Spleen (tissue), 11 donors: Measurements from ENCODE around the gene FRMD4A. TPM values are rescaled to one million over a fixed set of nuclear protein-coding genes. Genes with fewer than 3 reads are reported as not detected.
"Not testable (repeated sequence)": the region's sequence is repeated elsewhere in the genome, so short reads cannot be mapped to it uniquely, and the experiment has no call there.

Experiments
- DNase-seq: peaks from one replicate; pipeline ENCODE4 v3.0.0-alpha.2; 2020
- H3K27ac ChIP-seq, 8 donors: fragments of 200-600 bp; sonication (generic) in 7 of 8; 1 replicate in 4 of 8; 2 replicates in 4 of 8; pipeline versions ENCODE4 v1.5.0 to v1.8.0; 2016 to 2021; ENCODE audit warnings: inconsistent platforms in 4 of 8, mild to moderate bottlenecking in 4 of 8, moderate library complexity in 1 of 8
- H3K27me3 ChIP-seq, 7 donors: fragments of 200-600 bp; sonication (generic) in 6 of 7; replicated peaks in 1 of 7; 1 replicate in 4 of 7; 2 replicates in 3 of 7; pipeline versions ENCODE4 v1.5.0 to v1.8.0; 2016 to 2021; ENCODE audit warnings: inconsistent platforms in 3 of 7, mild to moderate bottlenecking in 1 of 7
- H3K36me3 ChIP-seq, 6 donors: fragments of 200-600 bp; sonication (generic) in 5 of 6; 1 replicate in 4 of 6; 2 replicates in 2 of 6; pipeline versions ENCODE4 v1.5.0 to v1.8.0; 2016 to 2021; ENCODE audit warnings: inconsistent platforms in 2 of 6
- H3K4me1 ChIP-seq, 6 donors: fragments of 200-600 bp; sonication (generic) in 5 of 6; 1 replicate in 3 of 6; 2 replicates in 3 of 6; pipeline versions ENCODE4 v1.5.0 to v1.8.0; 2016 to 2021; ENCODE audit warnings: inconsistent platforms in 3 of 6
- H3K4me3 ChIP-seq, 8 donors: fragments of 200-600 bp; sonication (generic) in 7 of 8; 1 replicate in 4 of 8; 2 replicates in 4 of 8; pipeline versions ENCODE4 v1.5.0 to v1.8.0; 2016 to 2021; ENCODE audit warnings: inconsistent platforms in 4 of 8, mild to moderate bottlenecking in 4 of 8, moderate library complexity in 2 of 8
- H3K9me3 ChIP-seq, 8 donors: fragments of 200-600 bp; sonication (generic) in 7 of 8; 1 replicate in 4 of 8; 2 replicates in 4 of 8; pipeline versions ENCODE4 v1.5.0 to v1.8.0; 2016 to 2021; ENCODE audit warnings: inconsistent platforms in 4 of 8
- CTCF ChIP-seq, 11 experiments: fragments of 200-600 bp in 7 of 11; fragments of 450-650 bp in 4 of 11; sonication (generic) in 4 of 11; IDR thresholded peaks in 8 of 11; conservative IDR thresholded peaks in 3 of 11; 1 replicate in 7 of 11; 2 replicates in 4 of 11; pipeline versions ENCODE4 v1.4.0 to v1.8.0; 2016 to 2021; ENCODE audit warnings: antibody characterized with exemption in 11 of 11, inconsistent platforms in 4 of 11, mild to moderate bottlenecking in 1 of 11
- POLR2A ChIP-seq, 3 donors: fragments of 450-650 bp; IDR thresholded peaks; one replicate each; pipeline ENCODE4 v1.5.1; 2017; ENCODE audit warnings: antibody characterized with exemption in 3 of 3, mild to moderate bottlenecking in 1 of 3
- POLR2AphosphoS5 ChIP-seq, 3 donors: sonication (generic); formaldehyde crosslinking; IDR thresholded peaks; one replicate each; pipeline ENCODE4 v1.5.1; 2017; ENCODE audit warnings: antibody characterized with exemption in 3 of 3
- WGBS, 5 donors: extraction: QIAGEN DNeasy Blood & Tissue Kit in 3 of 5; methylation state at CpG; one replicate each; pipeline versions ENCODE4 v1.1.5 to v1.1.7; 2013 to 2018; 5-methylcytosine and 5-hydroxymethylcytosine counted together
- intact Hi-C: fragments of 100-400 bp; cut with DNase I; formaldehyde crosslinking; loops from one replicate; pipeline ENCODE4 v1.15.0; 2023; ENCODE audit warnings: low total_unique reads
- polyA plus RNA-seq, 3 donors: library from polyadenylated mRNA; stranded (reverse); fragments of 200-250 nt; gene quantifications; one replicate each; pipeline ENCODE4 v1.2.1, GENCODE V29; 2013
- total RNA-seq, 7 donors: library from RNA; depleted of rRNA in 3 of 7; stranded (reverse); fragments of >200 nt in 3 of 7; fragmentation: NEBNext Ultra II Directional in 4 of 7; extraction: Animal tissue kit (Norgen Biotek cat#: 25700) in 4 of 7; gene quantifications; one replicate each; pipeline versions ENCODE4 v1.1.0 to v1.2.1, GENCODE V29; 2016 to 2021
- donor health status: healthy with polysubstance abuse.
- donor health status: DM: no; HTN: no; CAD: no; lungs with moderate emphysema.
- donor health status: DM: no; HTN: no; CAD: no.
- donor health status: Bipolar disorder and iron deficiency.
- donor health status: healthy.
- donor health status: DM: no; HTN: no; CAD: no.
- donor health status: DM: yes; HTN: yes; CAD: no.

Gene FRMD4A
- total and polyA plus RNA-seq, 10 donors: 9.2 to 141 (median 80.5) TPM

- H3K4me1 ChIP-seq: no peaks in the 10 kb centered on the region
- 80 to 86% (median 81%) methylated on average over 5 to 6 of the region's 6 CpGs for WGBS, 5 donors
- H3K36me3 ChIP-seq: no peaks in the 10 kb centered on the region
- H3K9me3 ChIP-seq: peaks cover 0 to 3% (median 0%) of the 10 kb centered on the region in 8 donors
- H3K4me3 ChIP-seq: no peak overlapping the region
- H3K27me3 ChIP-seq: peaks cover 0 to 43% (median 0%) of the 10 kb centered on the region in 7 donors
- TF ChIP-seq CTCF (IDR thresholded peaks at IDR 0.05 in 8 of 11, conservative IDR thresholded peaks at IDR 0.05 in 3 of 11) (no peak), POLR2AphosphoS5 (IDR thresholded peaks at IDR 0.05) (no peak), POLR2A (IDR thresholded peaks at IDR 0.05) (no peak)
- intact Hi-C loops: no loop called here
- H3K27ac ChIP-seq: no peak overlapping the region
- no peak for DNase-seq
Measured at GRCh38 chr10:14236341-14236740, 94.4 kb downstream of the FRMD4A start.

GRCh38 chr10:14235566-14236195 lies 95.0 kb downstream of the FRMD4A start:
- DNase-seq: no peak
- Histone ChIP-seq H3K27ac (no peak overlapping the region), H3K4me1 (no peaks in the 10 kb centered on the region), H3K9me3 (peaks cover 0 to 3% (median 0%) of the 10 kb centered on the region in 8 donors), H3K27me3 (peaks cover 0 to 43% (median 0%) of the 10 kb centered on the region in 7 donors), H3K4me3 (no peak overlapping the region), H3K36me3 (no peaks in the 10 kb centered on the region)
- intact Hi-C loops: no loop called here
- no peak for TF ChIP-seq POLR2A (IDR thresholded peaks at IDR 0.05)
- TF ChIP-seq POLR2AphosphoS5 (IDR thresholded peaks at IDR 0.05): no peak
- no peak for TF ChIP-seq CTCF (IDR thresholded peaks at IDR 0.05 in 8 of 11, conservative IDR thresholded peaks at IDR 0.05 in 3 of 11)
- 84 to 91% (median 89%) methylated on average over 11 of the region's 11 CpGs for WGBS, 5 donors

- Histone ChIP-seq H3K36me3 (no peaks in the 10 kb centered on the region), H3K4me3 (no peak overlapping the region), H3K9me3 (peaks cover 0 to 1% (median 0%) of the 10 kb centered on the region in 8 donors), H3K4me1 (no peaks in the 10 kb centered on the region), H3K27ac (no peak overlapping the region), H3K27me3 (peaks cover 0 to 29% (median 0%) of the 10 kb centered on the region in 7 donors)
- DNase-seq: no peak
- TF ChIP-seq POLR2AphosphoS5 (IDR thresholded peaks at IDR 0.05): no peak
- no peak for TF ChIP-seq CTCF (IDR thresholded peaks at IDR 0.05 in 8 of 11, conservative IDR thresholded peaks at IDR 0.05 in 3 of 11)
- no peak for TF ChIP-seq POLR2A (IDR thresholded peaks at IDR 0.05)
- intact Hi-C loops: no loop called here
- WGBS, 5 donors: 82 to 91% (median 87%) methylated on average over 4 of the region's 4 CpGs
Measured at GRCh38 chr10:14233566-14233965, 97.2 kb downstream of the FRMD4A start.

GRCh38 chr10:14228798-14229197 lies 101.9 kb downstream of the FRMD4A start:
- H3K9me3 ChIP-seq, H3K4me1 ChIP-seq, H3K27me3 ChIP-seq, H3K27ac ChIP-seq, H3K36me3 ChIP-seq, H3K4me3 ChIP-seq, intact Hi-C loops, DNase-seq: not testable (repeated sequence)
- 83 to 94% (median 88%) methylated on average over 3 of the region's 3 CpGs for WGBS, 5 donors
